DOHH2 (cell line): ENCODE measurements around the gene CRTC2.
"Not testable (repeated sequence)": the region's sequence is repeated elsewhere in the genome, so short reads cannot be mapped to it uniquely, and the experiment has no call there.

ENCODE experiments used
- H3F3A ChIP-seq: fragments of 200-600 bp; sonication (generic), shearing (Covaris generic); 2 replicates; pipeline ENCODE4 v1.6.0; 2016; ENCODE audit warnings: antibody characterized with exemption, mild to moderate bottlenecking; ENCODE audit not compliant: control insufficient read depth, insufficient read depth
- H3K27ac ChIP-seq: fragments of 200-600 bp; sonication (generic); 2 replicates; pipeline ENCODE4 v1.5.1; 2014; ENCODE audit warnings: low read depth, mild to moderate bottlenecking, low read length, moderate library complexity
- H3K27me3 ChIP-seq: fragments of 200-600 bp; sonication (generic); 2 replicates; pipeline ENCODE4 v1.6.1; 2014; ENCODE audit warnings: mild to moderate bottlenecking, low read length, mixed read lengths; ENCODE audit not compliant: control insufficient read depth
- H3K36me3 ChIP-seq: fragments of 200-600 bp; sonication (generic); 2 replicates; pipeline ENCODE4 v1.6.1; 2014; ENCODE audit warnings: mild to moderate bottlenecking, low read length, moderate library complexity, mixed read lengths; ENCODE audit not compliant: control insufficient read depth
- H3K4me1 ChIP-seq: fragments of 200-600 bp; sonication (generic); 2 replicates; pipeline ENCODE4 v1.6.1; 2014; ENCODE audit warnings: mild to moderate bottlenecking, low read length, mixed read lengths; ENCODE audit not compliant: control insufficient read depth
- H3K4me2 ChIP-seq: fragments of 200-600 bp; sonication (generic); 2 replicates; pipeline ENCODE4 v1.6.0; 2014; ENCODE audit warnings: mild to moderate bottlenecking, low read length, moderate library complexity
- H3K4me3 ChIP-seq: fragments of 200-600 bp; sonication (generic); 2 replicates; pipeline ENCODE4 v1.5.1; 2014; ENCODE audit warnings: mild to moderate bottlenecking, low read length, mixed read lengths
- H3K79me2 ChIP-seq: fragments of 200-600 bp; sonication (generic); 2 replicates; pipeline ENCODE4 v1.6.1; 2014; ENCODE audit warnings: mild to moderate bottlenecking, low read length, mixed read lengths; ENCODE audit not compliant: control insufficient read depth
- H3K9me2 ChIP-seq: fragments of 200-600 bp; sonication (generic); replicated peaks from 2 replicates; pipeline ENCODE4 v1.6.1; 2014; ENCODE audit warnings: mild to moderate bottlenecking, low read length, mixed read lengths; ENCODE audit not compliant: control insufficient read depth
- H3K9me3 ChIP-seq: fragments of 200-600 bp; sonication (generic); 2 replicates; pipeline ENCODE4 v1.6.1; 2014; ENCODE audit warnings: antibody characterized with exemption, low read length, mixed read lengths; ENCODE audit not compliant: control insufficient read depth, insufficient read depth
- H4K20me1 ChIP-seq: fragments of 200-600 bp; sonication (generic); 2 replicates; pipeline ENCODE4 v1.6.0; 2014; ENCODE audit warnings: low read depth, mild to moderate bottlenecking, antibody characterized with exemption, low read length, moderate library complexity; ENCODE audit not compliant: control insufficient read depth, insufficient read depth
- EZH2phosphoT487 ChIP-seq: fragments of 200-600 bp; sonication (generic); IDR thresholded peaks from 2 replicates; pipeline ENCODE4 v1.6.1; 2017; ENCODE audit warnings: borderline replicate concordance, mild to moderate bottlenecking, antibody characterized with exemption, low read length, moderate library complexity, mixed read lengths
- TF ChIP-seq, protein P1 (sequence below): fragments of 200-600 bp; sonication (generic); IDR thresholded peaks from one replicate; pipeline ENCODE4 v1.5.1; 2014; ENCODE audit warnings: antibody characterized with exemption, mild to moderate bottlenecking, low read depth, low read length; ENCODE audit not compliant: poor library complexity, severe bottlenecking

Gene CRTC2

DNA sequence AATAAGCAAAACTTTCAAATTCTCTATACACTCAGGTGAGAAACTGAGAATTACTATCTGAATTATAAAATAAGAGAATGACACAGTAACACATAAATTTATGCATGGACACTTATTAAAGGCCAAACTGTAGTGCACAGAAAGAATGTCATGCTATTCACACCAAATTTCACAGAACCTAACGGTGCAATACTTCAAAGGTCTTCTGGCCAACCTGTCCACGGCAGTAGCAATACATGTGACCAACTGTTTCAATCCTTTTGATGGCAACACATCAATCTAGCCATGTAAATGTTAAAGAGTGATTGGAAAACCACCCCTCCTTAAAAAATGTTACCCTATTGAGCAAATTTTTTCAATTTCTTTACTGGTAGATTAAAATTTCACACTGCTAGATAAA is 46.1 kb downstream of the CRTC2 start:
- no peak overlapping the region for H3K4me3 ChIP-seq
- H3F3A ChIP-seq, result no peaks in the 10 kb centered on the region
- peaks cover 5% of the 10 kb centered on the region; the same call in 1 of the 2 replicates for H4K20me1 ChIP-seq
- H3K27me3 ChIP-seq, result no peaks in the 10 kb centered on the region
- no peak overlapping the region for H3K4me2 ChIP-seq
- no peaks in the 10 kb centered on the region for H3K9me2 ChIP-seq
- no peaks in the 10 kb centered on the region for H3K4me1 ChIP-seq
- TF ChIP-seq EZH2phosphoT487, result no peak
- TF ChIP-seq, protein P1, sequence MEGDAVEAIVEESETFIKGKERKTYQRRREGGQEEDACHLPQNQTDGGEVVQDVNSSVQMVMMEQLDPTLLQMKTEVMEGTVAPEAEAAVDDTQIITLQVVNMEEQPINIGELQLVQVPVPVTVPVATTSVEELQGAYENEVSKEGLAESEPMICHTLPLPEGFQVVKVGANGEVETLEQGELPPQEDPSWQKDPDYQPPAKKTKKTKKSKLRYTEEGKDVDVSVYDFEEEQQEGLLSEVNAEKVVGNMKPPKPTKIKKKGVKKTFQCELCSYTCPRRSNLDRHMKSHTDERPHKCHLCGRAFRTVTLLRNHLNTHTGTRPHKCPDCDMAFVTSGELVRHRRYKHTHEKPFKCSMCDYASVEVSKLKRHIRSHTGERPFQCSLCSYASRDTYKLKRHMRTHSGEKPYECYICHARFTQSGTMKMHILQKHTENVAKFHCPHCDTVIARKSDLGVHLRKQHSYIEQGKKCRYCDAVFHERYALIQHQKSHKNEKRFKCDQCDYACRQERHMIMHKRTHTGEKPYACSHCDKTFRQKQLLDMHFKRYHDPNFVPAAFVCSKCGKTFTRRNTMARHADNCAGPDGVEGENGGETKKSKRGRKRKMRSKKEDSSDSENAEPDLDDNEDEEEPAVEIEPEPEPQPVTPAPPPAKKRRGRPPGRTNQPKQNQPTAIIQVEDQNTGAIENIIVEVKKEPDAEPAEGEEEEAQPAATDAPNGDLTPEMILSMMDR, result no peak
- no peaks in the 10 kb centered on the region for H3K9me3 ChIP-seq
- no peak overlapping the region for H3K27ac ChIP-seq
- peaks cover 100% of the 10 kb centered on the region for H3K79me2 ChIP-seq
- H3K36me3 ChIP-seq, result peaks cover 29% of the 10 kb centered on the region

DNA sequence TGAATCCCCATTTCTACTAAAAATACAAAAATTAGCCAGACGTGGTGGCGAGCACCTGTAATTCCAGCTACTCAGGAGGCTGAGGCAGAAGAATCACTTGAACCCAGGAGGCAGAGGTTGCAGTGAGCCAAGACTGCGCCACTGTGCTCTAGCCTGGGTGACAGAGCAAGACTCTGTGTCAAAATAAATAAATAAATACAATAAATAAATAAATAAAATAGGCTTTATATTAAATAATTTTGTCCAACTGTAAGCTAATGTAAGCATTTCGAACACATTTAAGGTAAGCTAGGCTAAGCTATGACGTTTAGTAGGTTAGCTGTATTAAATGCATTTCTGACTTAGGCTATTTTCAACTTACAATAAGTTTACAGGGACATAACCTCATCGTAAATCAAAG is 47.9 kb downstream of the CRTC2 start:
- H3K9me3 ChIP-seq, H3K4me2 ChIP-seq, H3K27me3 ChIP-seq, H3F3A ChIP-seq, H3K4me1 ChIP-seq, H3K4me3 ChIP-seq, H3K9me2 ChIP-seq, H3K27ac ChIP-seq: not testable (repeated sequence)
- Histone ChIP-seq H3K36me3 (peaks cover 27% of the 10 kb centered on the region), H4K20me1 (peaks cover 10% of the 10 kb centered on the region; the same call in 1 of the 2 replicates), H3K79me2 (peaks cover 100% of the 10 kb centered on the region)

DNA sequence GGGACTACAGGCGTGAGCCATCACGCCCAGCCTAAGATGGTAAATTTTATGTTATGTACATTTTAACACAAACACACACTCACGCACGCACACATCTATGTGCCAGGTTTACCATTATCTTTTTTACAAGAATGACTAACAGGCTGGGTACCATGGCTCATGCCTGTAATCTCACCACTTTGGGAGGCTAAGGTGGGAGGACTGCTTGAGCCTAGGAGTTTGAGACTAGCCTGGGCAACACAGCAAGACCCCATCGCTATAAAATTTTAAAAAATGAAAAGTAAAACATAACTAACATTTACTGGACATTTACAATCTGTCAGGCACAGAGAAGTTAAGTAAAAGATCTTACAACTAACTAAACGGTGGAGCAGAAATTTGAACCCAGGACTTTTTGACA is 50.3 kb downstream of the CRTC2 start:
- peaks cover 12% of the 10 kb centered on the region for H3K4me1 ChIP-seq

DNA sequence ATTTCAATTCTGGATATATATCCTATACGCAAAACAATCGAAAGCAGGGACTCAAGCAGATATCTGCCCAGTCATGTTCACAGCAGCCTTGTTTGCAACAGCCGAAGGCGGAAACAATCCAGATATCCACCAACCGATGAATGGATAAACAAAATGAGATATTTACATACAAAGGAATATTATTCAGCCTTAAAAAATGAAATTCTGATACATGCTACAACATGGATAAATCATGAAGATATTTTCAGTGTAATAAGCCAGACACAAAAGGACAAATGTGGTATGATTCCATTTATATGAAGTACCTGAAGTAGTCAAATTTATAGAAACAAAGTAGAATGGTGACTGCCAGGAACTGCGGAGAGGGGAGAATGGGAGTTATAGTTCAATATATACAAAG is 51.3 kb downstream of the CRTC2 start:
- no peak overlapping the region for H3K4me2 ChIP-seq
- H3K27me3 ChIP-seq, result no peaks in the 10 kb centered on the region
- peaks cover 31% of the 10 kb centered on the region for H3K36me3 ChIP-seq
- H3K9me3 ChIP-seq, result no peaks in the 10 kb centered on the region
- TF ChIP-seq EZH2phosphoT487, result no peak
- TF ChIP-seq, protein P1, result no peak
- H3K9me2 ChIP-seq, result no peaks in the 10 kb centered on the region
- H3K79me2 ChIP-seq, result peaks cover 100% of the 10 kb centered on the region
- H3K4me3 ChIP-seq, result no peak overlapping the region
- H3F3A ChIP-seq, result no peaks in the 10 kb centered on the region
- H4K20me1 ChIP-seq, result peaks cover 20% of the 10 kb centered on the region; the same call in 1 of the 2 replicates
- peaks cover 12% of the 10 kb centered on the region for H3K4me1 ChIP-seq
- no peak overlapping the region for H3K27ac ChIP-seq

More for the DNA sequence above, 50.3 kb downstream of the CRTC2 start:
- Histone ChIP-seq H3K27me3 (no peaks in the 10 kb centered on the region), H3K9me3 (no peaks in the 10 kb centered on the region), H3K79me2 (peaks cover 100% of the 10 kb centered on the region), H3K36me3 (peaks cover 29% of the 10 kb centered on the region), H3F3A (no peaks in the 10 kb centered on the region), H3K4me3 (no peak overlapping the region), H4K20me1 (peaks cover 20% of the 10 kb centered on the region; the same call in 1 of the 2 replicates), H3K27ac (no peak overlapping the region), H3K9me2 (no peaks in the 10 kb centered on the region), H3K4me2 (no peak overlapping the region)
- TF ChIP-seq, protein P1, result no peak
- no peak for TF ChIP-seq EZH2phosphoT487
